ENCODE results near the gene PDXP. TPM values are rescaled to one million over a fixed set of nuclear protein-coding genes. Genes with fewer than 3 reads are reported as not detected.
"Not testable (repeated sequence)": the region's sequence is repeated elsewhere in the genome, so short reads cannot be mapped to it uniquely, and the experiment has no call there.

The PDXP gene
- total RNA-seq, 1 donor from 2014 or later: 6.1 TPM

DNA sequence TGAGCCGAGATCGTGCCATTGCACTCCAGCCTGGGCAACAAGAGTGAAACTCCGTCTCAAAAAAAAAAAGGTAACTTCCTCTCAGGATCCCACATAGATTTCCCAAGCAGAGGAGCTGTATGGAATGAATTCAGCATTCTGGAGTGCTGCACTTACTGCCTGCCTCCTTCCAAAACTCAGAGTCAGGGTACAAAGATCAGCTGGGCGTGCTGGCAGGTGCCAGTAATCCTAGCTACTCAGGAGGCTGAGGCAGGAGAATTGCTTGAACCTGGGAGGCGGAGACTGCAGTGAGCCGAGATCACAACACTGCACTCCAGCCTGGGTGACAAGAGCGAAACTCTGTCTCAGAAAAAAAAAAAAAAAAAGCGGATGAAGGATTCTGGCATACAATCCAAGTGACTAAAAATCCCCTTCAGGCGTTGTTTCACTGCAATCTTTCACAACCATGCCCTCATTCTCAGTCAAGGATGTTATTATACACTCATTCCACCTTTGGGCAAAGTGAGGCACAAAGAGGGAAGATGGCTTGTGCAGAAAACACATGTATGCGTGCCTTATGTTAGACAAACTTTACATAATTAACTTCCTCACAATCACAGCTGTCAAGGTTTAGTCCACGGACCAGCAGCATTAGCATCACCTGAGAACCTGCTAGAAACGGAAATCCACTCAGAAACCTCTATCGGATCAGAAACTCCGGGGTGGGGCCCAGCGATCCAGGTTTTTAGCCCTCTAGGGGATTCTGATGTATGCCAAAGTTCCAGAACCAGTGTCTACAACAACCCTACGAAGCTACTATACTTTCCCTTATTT is 26.5 kb downstream of the PDXP start:
- DNase-seq: no peak
- Histone ChIP-seq H3K27ac (no peak overlapping the region), H3K9me3 (no peaks in the 10 kb centered on the region), H3K4me3 (no peak overlapping the region), H3K4me1 (peaks cover 17% of the 10 kb centered on the region), H3K27me3 (no peaks in the 10 kb centered on the region), H3K36me3 (peaks cover 16% of the 10 kb centered on the region)
- ATAC-seq: no peak
- TF ChIP-seq, protein P1, sequence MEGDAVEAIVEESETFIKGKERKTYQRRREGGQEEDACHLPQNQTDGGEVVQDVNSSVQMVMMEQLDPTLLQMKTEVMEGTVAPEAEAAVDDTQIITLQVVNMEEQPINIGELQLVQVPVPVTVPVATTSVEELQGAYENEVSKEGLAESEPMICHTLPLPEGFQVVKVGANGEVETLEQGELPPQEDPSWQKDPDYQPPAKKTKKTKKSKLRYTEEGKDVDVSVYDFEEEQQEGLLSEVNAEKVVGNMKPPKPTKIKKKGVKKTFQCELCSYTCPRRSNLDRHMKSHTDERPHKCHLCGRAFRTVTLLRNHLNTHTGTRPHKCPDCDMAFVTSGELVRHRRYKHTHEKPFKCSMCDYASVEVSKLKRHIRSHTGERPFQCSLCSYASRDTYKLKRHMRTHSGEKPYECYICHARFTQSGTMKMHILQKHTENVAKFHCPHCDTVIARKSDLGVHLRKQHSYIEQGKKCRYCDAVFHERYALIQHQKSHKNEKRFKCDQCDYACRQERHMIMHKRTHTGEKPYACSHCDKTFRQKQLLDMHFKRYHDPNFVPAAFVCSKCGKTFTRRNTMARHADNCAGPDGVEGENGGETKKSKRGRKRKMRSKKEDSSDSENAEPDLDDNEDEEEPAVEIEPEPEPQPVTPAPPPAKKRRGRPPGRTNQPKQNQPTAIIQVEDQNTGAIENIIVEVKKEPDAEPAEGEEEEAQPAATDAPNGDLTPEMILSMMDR (IDR thresholded peaks at IDR 0.05): no peak
- intact Hi-C loops (cut with DNase I): loop anchor here (10.0 kb wide), 1 partner anchor 50 kb away; the partner anchor contains the start of gene SH3BP1

DNA sequence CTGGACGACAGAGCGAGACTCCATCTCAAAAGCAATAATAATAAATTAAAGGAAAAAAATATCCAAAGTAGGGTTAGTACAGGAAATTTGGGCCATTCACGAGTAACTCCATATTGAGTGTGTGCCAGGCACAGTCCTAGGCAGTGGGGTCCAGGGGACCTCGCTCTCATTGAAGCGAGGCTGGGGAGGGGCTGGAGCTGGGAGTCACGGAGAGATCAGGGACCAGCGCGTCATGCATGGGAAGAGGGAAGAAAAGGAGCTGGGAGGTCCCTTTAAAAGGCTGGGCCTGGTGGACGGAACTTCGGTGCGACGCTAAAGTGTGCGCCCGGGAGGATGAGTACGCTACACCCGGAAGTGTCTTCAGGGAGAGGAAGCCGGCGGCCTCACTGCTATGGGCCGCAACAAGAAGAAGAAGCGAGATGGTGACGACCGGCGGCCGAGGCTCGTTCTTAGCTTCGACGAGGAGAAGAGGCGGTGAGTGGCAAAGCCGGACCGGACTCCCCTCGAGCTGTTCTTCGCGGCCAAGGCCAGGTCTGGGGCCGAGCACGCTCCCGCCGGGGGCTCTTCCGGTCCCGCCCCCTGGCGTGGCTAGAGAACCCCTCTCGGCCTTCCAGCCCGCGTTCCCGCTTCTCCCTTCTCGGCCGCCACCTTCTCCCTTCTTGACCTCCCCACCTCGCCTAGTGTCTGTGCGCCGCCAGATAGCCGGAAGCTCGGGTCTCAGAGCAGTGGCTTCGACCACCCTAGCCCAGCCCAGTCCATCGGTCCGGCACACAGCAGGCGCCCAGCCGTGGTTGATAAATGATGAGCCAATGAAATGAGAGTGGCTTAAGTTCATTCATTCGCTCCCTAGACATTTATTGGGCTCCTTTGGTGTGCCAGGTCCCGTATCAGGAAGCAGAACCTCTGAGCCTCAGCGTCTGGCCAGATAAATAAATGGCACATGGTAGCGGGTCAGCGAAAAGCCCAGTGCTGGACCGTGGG is 27.8 kb downstream of the PDXP start, which contains the start of gene NOL12:
NOL12 (plus strand) TSS at position 342 of the 981 bp plus-strand sequence; CDS start at position 392, 50 bp downstream.
- Histone ChIP-seq H3K27me3 (no peaks in the 10 kb centered on the region), H3K4me3 (peak within 1 kb of the TSS; percentile 86), H3K27ac (peak within 1 kb of the TSS; percentile 93), H3K4me1 (peaks cover 14% of the 10 kb centered on the region), H3K36me3 (peaks cover 24% of the 10 kb centered on the region), H3K9me3 (no peaks in the 10 kb centered on the region)
- ATAC-seq: peak; percentile 94
- peak; percentile 89 for DNase-seq
- TF ChIP-seq, protein P1 (IDR thresholded peaks at IDR 0.05): no peak
- intact Hi-C loops (cut with DNase I): loop anchor here (10.0 kb wide), 1 partner anchor 51 kb away; the partner anchor contains the start of gene SH3BP1

DNA sequence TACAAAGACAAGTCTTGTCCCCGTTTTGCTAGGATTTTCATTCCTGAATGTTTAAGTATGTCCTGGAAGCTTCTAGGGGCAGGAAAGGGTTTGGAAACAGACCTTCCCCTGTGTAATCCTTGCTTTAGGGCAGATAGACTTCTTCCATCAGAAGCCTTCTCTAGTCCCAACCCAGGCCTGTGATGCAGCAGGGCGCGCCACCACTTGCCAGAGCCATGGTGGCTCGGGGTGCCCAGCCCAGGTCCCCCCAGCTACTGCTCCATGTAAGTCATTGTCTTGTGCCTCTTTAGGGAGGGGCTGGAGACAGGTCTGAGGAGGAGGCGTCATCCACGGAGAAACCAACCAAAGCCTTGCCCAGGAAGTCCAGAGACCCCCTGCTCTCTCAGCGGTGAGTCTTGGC is 31.9 kb downstream of the PDXP start:
- H3K27me3 ChIP-seq: no peaks in the 10 kb centered on the region
- intact Hi-C loops (cut with DNase I): no loop called here
- DNase-seq: no peak
- H3K36me3 ChIP-seq: peaks cover 48% of the 10 kb centered on the region
- TF ChIP-seq, protein P1 (IDR thresholded peaks at IDR 0.05): no peak
- no peaks in the 10 kb centered on the region for H3K9me3 ChIP-seq
- H3K4me1 ChIP-seq: peaks cover 12% of the 10 kb centered on the region
- H3K27ac ChIP-seq: no peak overlapping the region
- H3K4me3 ChIP-seq: no peak overlapping the region
- ATAC-seq: no peak

DNA sequence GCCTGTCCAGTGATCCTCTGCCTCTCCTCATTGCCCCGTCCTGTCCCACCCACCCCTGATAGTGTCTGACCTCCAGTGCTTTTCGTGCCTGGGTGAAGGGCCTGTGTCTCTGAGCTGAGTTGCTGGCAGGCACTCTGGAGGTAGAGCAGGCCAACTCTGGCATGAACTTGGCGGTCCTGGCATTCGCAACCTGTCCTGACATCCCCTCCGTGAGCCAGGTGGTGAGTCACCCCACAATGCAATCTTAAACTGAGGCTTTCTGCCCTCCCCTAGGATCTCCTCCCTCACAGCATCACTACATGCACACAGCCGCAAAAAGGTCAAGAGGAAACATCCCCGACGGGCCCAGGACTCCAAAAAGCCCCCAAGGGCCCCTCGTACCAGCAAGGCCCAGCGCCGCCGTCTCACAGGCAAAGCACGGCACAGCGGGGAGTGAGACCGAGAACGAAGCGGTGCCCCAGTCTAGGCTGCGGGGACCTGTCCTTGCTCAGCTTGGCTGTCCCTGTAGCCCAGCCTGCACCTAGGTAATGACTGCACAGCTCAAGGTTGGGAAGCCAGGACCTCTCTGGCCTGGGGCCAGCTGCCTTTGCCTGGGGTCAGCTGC is 32.5 kb downstream of the PDXP start:
- TF ChIP-seq, protein P1 (IDR thresholded peaks at IDR 0.05): no peak
- DNase-seq: no peak
- Histone ChIP-seq H3K9me3 (no peaks in the 10 kb centered on the region), H3K27ac (no peak overlapping the region), H3K27me3 (no peaks in the 10 kb centered on the region), H3K4me1 (peaks cover 13% of the 10 kb centered on the region), H3K4me3 (no peak overlapping the region), H3K36me3 (peaks cover 48% of the 10 kb centered on the region)
- ATAC-seq: no peak
- intact Hi-C loops (cut with DNase I): no loop called here

DNA sequence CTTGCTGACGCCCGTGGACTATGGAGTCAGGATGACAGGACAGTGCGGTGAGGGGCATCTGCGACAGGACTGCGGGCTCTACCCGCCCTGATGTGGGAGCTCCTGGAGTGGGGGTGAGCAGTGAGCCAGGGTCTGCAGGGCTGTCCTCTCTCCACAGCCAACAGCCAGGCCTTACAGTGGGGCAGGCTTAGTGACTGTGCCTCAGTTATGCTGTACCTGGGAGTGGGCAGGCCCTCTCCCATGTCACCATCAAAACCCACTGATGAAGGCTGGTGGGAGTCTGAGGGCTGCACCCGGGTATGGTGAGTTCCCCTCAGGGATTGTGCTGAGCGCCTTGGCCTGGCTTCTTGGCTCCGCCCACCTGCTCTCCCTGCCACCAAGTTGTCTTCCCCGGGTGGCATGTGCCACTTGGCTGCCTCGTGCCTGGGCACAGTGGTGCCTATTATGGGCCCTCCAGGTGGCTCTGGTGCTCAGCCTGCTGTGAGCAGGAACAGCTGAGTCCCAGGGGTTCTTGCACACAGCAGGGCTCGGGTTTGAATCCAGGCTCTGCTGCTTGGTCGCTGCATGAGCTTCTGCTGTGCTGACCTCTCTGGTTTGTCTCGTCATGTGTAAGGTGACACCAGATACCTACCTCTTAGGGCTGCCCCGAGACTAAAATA is 34.2 kb downstream of the PDXP start:
- no peak for DNase-seq
- TF ChIP-seq, protein P1 (IDR thresholded peaks at IDR 0.05): no peak
- Histone ChIP-seq H3K27me3 (no peaks in the 10 kb centered on the region), H3K4me3 (no peak overlapping the region), H3K27ac (no peak overlapping the region), H3K36me3 (peaks cover 48% of the 10 kb centered on the region), H3K4me1 (peaks cover 14% of the 10 kb centered on the region), H3K9me3 (no peaks in the 10 kb centered on the region)
- intact Hi-C loops (cut with DNase I): no loop called here
- no peak for ATAC-seq

DNA sequence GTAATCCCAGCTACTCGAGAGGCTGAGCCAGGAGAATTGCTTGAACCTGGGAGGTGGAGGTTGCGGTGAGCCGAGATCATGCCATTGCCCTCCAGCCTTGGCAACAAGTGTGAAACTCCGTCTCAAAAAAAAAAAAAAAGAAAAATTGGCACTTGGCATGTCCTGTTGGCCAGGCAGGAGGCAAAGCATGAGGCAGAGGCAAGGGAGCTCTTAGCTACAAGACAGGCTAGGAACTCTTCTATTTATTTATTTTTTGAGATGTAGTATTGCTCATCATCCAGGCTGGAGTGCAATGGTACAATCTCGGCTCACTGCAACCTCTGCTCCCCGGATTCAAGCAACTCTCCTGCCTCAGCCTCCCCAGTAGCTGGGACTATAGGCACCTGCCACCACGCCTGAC is 35.6 kb downstream of the PDXP start:
- ATAC-seq; H3K27ac ChIP-seq; H3K27me3 ChIP-seq; H3K9me3 ChIP-seq; DNase-seq; H3K4me3 ChIP-seq; intact Hi-C loops (cut with DNase I): not testable (repeated sequence)
- peaks cover 12% of the 10 kb centered on the region for H3K4me1 ChIP-seq
- H3K36me3 ChIP-seq: peaks cover 35% of the 10 kb centered on the region

DNA sequence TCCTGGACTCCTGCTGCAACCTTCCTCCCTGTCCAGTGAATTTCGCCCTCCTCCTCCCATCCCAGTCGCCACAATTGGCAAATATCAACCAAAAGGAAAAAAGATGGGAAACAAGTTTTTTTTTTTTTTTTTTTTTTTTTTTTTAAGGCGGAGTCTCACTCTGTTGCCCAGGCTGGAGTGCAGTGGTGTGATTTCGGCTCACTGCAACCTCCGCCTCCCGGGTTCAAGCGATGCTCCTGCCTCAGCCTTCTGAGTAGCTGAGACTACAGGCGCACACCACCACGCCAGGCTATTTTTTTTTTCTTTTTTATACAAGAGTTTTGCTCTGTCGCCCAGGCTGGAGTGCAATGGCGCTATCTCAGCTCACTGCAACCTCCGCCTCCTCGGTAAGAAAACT is 37.7 kb downstream of the PDXP start:
- H3K9me3 ChIP-seq; intact Hi-C loops (cut with DNase I); H3K27me3 ChIP-seq; ATAC-seq; DNase-seq; H3K27ac ChIP-seq: not testable (repeated sequence)
- H3K4me1 ChIP-seq: peaks cover 15% of the 10 kb centered on the region
- peak overlapping the region; percentile 28 for H3K4me3 ChIP-seq
- H3K36me3 ChIP-seq: peaks cover 24% of the 10 kb centered on the region

Data from upper lobe of right lung (tissue), 1 donor.